ENCODE data around the gene NELL2. TPM values are rescaled to one million over a fixed set of nuclear protein-coding genes. Genes with fewer than 3 reads are reported as not detected.

The NELL2 gene
- total RNA-seq, 1 donor, result 0.36 TPM

DNA sequence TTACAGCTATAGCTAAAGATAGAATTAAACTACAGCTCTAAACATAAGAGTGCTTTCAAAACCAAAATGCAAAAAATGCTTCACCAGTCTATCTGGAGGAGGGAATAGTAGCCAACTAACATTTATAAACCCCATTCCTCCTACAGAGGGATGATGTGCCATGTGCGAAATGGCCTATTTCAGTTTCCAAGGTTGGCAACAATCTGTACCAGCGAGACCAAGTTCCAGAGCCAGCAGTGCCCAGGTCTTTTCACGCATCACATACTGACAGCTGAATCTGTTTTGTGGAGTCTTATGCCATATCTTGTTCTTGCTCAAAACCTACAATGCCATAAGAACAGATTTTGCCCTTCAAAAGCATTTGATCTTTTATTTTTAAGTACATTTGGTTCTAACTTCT is 24.5 kb downstream of the NELL2 start:
- TF ChIP-seq, protein P1, sequence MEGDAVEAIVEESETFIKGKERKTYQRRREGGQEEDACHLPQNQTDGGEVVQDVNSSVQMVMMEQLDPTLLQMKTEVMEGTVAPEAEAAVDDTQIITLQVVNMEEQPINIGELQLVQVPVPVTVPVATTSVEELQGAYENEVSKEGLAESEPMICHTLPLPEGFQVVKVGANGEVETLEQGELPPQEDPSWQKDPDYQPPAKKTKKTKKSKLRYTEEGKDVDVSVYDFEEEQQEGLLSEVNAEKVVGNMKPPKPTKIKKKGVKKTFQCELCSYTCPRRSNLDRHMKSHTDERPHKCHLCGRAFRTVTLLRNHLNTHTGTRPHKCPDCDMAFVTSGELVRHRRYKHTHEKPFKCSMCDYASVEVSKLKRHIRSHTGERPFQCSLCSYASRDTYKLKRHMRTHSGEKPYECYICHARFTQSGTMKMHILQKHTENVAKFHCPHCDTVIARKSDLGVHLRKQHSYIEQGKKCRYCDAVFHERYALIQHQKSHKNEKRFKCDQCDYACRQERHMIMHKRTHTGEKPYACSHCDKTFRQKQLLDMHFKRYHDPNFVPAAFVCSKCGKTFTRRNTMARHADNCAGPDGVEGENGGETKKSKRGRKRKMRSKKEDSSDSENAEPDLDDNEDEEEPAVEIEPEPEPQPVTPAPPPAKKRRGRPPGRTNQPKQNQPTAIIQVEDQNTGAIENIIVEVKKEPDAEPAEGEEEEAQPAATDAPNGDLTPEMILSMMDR (IDR thresholded peaks at IDR 0.05; ENCODE audit: insufficient read depth, low read length), result no peak
- DNase-seq (ENCODE audit: low read depth), result no peak
- no peak overlapping the region for H3K4me3 ChIP-seq (ENCODE audit: low read depth, low read length)

DNA sequence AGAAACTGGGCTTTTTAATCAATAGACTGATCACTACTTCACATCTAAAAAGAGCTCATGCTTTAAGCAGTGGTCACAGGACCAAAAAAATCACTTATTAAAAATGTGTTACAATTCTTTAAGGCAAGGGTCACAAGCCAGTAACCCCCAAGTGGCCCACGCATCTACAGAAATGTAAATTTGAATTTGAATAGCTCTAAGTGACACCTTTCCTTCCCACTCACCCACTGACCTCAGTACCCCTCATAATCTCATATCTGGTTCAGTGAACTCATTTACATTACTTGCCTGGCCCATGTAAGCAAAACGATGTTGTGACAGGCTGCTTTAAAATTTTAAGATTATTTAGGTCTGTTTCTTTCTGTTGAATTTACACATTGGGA is 27.4 kb downstream of the NELL2 start:
- no peak for DNase-seq (ENCODE audit: low read depth)
- TF ChIP-seq, protein P1 (IDR thresholded peaks at IDR 0.05; ENCODE audit: insufficient read depth, low read length), result no peak
- no peak overlapping the region for H3K4me3 ChIP-seq (ENCODE audit: low read depth, low read length)

DNA sequence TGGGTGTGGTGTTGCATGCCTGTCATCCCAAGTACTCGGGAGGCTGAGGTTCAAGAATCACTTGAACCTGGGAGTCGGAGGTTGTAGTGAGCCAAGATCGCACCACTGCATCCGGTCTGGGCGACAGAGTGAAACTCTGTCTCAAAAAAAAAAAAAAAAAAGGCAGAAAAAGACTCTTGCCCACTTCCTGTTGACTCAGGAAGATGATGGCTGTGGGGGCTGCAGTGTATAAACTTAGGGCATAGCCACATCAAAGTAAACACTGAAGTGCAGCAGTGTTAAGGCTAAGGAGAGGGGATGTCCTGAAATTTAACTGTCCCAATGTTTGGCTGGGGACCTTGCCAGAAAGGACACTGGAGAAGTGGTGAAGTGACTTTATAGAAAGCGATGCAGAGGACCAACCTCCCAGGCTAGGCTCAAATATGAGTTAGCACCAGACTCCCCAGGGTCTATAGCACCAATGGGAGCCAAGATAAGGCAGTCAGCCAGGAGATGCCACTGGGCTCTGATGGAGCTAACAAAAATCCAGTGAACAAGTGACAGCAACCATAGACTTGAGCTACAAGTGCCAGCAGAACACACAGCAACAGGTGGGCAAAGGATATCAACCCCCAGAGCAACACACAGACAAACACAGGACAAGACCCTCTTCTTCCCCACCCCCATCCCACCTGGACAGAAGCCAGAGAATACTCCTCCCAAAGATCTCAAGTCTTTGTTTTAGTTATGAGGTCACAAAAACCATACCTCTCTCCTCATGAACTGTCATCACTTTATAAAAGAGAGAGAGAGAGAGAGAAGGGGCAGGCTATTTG is 28.0 kb downstream of the NELL2 start:
- TF ChIP-seq, protein P1 (IDR thresholded peaks at IDR 0.05; ENCODE audit: insufficient read depth, low read length), result no peak
- H3K4me3 ChIP-seq (ENCODE audit: low read depth, low read length), result no peak overlapping the region
- no peak for DNase-seq (ENCODE audit: low read depth)

DNA sequence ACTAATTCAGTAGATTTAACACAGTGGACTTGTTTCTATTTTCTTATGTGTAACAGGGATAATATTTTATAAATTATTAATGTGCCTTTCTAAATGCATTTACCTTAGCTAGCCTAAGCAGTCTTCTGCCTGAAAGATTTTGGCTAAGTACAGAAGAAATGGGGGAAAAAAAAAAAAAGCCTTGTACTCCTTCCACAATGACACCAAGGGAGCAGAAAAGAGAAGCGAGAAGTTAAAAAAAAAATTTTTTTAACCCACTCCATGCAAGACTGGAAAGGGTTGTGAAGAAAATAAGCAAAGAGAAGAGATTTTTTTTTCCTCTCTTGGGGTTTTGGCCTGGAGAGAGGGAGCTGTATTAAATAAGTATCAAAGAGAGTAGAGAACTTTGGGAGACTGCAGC is 28.7 kb downstream of the NELL2 start:
- no peak overlapping the region for H3K4me3 ChIP-seq (ENCODE audit: low read depth, low read length)
- TF ChIP-seq, protein P1 (IDR thresholded peaks at IDR 0.05; ENCODE audit: insufficient read depth, low read length), result no peak
- DNase-seq (ENCODE audit: low read depth), result no peak

DNA sequence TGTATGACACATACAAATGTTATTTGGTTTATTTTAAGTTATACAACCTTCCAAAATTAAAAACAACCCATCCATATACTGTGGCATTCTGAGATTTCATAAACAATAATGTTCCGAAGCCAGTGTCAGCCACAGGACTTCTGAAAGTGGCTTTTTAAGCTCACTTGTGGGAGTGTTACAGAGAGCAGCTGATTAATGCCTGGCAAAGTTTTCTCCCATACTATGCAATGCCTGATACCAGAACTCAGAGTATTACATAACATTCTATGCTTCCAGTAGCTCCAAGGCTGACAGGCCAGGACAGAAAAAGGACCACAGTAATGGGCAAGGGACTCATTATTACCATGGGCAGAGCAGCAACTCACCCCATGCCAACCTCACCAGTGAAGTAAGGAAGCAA is 29.3 kb downstream of the NELL2 start:
- DNase-seq (ENCODE audit: low read depth), result no peak
- no peak overlapping the region for H3K4me3 ChIP-seq (ENCODE audit: low read depth, low read length)
- TF ChIP-seq, protein P1 (IDR thresholded peaks at IDR 0.05; ENCODE audit: insufficient read depth, low read length), result no peak

DNA sequence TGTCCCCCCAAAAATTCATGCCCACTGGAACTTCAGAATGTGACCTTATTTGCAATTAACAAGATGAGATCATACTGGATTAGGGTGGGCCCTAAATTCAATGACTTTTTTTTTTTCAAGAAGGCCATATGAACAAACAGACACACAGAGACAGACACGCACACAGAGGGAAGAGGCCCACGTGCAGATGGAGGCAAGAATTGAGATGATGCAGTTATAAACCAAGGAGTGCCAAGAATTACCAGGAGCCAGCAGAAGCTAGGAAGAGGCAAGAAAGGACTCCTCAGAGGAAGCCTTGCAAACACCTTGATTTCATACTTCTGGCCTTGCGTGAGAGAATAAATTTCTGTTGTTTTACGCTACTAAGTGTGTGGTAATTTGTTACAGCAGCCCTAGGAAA is 33.4 kb downstream of the NELL2 start:
- DNase-seq (ENCODE audit: low read depth), result no peak
- H3K4me3 ChIP-seq (ENCODE audit: low read depth, low read length), result no peak overlapping the region
- TF ChIP-seq, protein P1 (IDR thresholded peaks at IDR 0.05; ENCODE audit: insufficient read depth, low read length), result no peak

DNA sequence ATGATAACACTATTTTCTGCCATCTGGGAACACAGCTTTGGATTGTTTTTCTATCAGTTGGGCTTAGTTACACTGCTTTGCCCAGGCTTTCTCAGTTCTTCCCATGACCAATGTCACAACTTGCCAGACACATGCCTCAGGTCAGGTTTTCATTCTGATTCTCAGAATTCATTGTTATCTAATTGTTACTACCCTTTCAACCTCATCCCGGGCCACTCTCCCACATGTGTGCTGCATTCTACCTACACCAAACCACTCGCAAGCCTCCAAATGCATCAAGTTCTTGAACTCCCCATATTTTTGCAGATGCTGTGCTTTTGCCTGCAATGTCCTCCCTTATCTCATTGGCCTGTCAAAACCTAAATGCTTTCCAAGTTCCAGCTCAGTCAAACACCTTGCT is 36.3 kb downstream of the NELL2 start:
- no peak for DNase-seq (ENCODE audit: low read depth)
- H3K4me3 ChIP-seq (ENCODE audit: low read depth, low read length), result no peak overlapping the region
- TF ChIP-seq, protein P1 (IDR thresholded peaks at IDR 0.05; ENCODE audit: insufficient read depth, low read length), result no peak
